Epithelial cell of prostate (primary cell): ENCODE results near the gene ABCF2.

Experiments
- DNase-seq: peaks from one replicate; pipeline ENCODE4 v3.0.0-alpha.2; 2011; ENCODE audit warnings: low read depth, low spot score
- H3K27ac ChIP-seq: fragments of 450-650 bp; 2 replicates; pipeline ENCODE4 v1.5.1; 2017; ENCODE audit warnings: mild to moderate bottlenecking

Gene ABCF2

DNA sequence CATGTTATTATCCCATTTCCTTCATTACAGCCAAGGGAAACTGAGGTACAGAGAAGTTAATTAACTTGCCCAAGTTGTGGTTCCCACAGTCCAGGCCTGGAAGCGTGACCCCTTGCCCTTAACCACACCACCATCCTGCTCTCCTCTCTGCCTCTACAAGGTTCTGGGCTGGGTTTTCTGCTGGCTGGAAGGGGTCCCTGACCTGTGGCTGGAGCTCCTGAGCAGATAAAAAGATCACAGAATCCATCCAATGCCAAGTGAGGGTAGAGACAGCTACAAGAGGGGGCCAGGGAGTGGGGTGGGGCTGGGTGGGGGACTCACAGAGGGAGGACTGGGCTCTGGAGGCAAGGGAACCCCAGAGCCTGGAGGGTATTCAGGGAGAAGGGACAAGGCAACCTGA lies 49.7 kb downstream of the ABCF2 start:
- H3K27ac ChIP-seq: no peak overlapping the region
- no peak for DNase-seq

DNA sequence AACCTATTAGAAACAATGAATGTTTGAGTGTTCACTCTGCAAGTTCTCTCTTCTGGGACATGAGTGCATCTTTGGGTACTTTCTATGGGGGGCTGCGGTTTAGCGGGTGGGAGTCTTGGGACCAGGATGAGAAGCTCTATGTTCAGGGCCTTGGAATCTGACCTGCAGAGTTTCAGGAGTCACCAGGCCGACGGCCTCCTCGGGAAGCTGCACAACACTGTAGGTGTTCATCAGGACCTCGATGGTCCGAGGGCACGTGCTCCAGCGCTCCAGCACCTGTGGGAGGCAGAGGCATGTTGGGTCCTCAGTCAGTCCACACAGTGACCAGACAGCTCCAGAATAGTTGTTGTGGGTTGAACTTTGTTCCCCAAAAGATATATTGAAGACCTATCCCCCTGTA lies 50.6 kb downstream of the ABCF2 start:
- DNase-seq: no peak
- H3K27ac ChIP-seq: no peak overlapping the region

DNA sequence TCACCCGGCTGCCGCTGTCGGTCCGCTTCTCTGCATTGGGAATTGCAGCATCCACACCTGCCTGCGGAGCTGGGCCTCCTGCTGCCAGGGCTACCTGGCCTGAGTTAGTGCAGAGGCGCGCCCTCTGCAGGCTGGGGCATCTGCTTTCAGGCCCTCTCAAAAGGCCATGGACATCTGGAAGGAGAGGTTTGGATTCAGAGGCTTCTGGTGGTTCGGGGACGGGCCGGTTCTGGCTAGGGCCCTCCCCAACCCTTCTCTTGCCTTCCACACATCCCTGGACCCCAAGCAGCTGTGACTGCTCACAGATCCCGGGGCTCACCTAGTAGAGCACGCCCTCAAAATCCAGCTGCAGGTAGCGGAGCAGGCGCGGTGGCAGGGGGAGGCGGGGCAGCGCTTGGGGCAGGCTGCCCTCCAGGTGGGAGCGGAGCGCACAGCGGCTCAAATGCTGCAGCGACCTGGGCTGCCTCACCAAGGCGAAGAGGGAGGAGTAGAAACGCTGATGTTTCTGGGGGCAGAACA lies 51.2 kb downstream of the ABCF2 start:
- H3K27ac ChIP-seq: no peak overlapping the region
- no peak for DNase-seq

DNA sequence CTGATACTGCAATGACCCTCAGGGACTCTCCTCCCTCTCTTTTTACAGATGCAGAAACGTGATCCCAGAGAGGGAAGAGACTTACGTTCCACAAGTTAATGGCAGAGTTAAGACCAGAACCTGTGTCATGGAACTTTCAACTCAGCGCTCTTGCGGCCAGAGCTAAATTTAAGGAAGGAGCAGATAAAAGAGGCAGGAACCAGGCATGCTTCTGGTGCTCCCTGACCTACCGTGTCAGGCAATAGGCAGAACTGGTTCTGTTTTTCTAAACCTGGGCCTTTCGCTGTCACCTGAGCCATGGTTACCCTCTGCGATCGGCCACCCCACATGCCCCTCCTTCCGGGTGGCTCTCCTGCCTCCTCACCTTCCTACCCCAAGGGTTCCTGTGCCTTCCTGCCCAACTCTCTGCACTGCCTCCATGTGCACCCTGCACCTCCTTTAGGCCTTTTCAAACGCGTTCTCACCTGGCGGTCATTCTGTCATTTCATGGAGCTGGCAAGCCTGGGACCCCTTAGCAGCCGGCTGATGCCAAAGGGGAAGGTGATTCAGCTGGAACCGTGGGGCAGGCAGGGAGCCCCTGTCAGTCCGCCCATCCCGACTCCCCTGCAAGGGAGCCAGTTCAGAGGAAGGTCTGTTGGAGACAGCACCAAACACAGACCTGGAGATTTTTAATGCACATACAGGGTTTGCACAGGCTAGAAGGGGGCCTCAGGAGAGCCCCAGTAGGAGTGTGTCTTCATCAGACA lies 51.8 kb downstream of the ABCF2 start:
- no peak for DNase-seq
- no peak overlapping the region for H3K27ac ChIP-seq

DNA sequence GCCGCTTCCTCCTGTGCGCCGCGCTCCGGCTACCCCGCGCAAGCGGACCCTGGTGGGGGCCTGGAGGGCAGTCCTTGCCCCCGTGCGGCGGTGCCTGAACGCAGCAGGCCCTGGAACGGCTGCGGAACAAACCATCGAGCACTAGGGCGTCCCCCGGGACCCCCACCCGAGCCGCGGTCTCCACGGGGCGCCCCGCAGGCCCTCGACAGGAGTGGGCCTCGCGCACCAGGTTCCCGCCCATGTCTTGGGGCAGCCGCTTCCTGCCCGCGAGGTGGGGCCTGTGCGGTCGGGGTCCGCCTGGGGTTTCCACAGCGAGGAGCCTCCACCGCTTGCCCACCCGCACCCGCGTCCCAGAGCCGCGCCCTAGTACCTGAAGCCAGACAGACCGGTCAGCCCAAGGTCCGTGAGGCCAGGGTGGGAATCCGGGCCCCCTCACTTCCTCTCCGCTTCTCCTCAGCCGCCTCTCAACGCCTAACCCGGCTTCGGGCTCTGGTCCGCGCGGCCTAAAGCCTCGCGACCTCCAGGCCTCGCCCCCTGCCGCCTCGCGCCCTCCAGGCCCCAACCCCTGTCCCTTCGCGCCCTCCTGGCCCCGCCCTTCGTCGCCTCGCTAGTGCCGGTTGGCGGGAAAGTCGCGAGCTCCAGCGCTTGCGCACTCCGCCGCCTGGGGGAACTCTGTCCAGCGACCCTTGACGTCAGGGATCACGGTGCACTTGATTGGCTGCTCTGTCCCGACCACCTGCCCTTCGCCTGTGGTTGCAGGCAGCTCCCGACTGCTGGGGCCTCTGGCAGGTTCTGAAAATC lies 52.6 kb downstream of the ABCF2 start:
- no peak overlapping the region for H3K27ac ChIP-seq
- no peak for DNase-seq

DNA sequence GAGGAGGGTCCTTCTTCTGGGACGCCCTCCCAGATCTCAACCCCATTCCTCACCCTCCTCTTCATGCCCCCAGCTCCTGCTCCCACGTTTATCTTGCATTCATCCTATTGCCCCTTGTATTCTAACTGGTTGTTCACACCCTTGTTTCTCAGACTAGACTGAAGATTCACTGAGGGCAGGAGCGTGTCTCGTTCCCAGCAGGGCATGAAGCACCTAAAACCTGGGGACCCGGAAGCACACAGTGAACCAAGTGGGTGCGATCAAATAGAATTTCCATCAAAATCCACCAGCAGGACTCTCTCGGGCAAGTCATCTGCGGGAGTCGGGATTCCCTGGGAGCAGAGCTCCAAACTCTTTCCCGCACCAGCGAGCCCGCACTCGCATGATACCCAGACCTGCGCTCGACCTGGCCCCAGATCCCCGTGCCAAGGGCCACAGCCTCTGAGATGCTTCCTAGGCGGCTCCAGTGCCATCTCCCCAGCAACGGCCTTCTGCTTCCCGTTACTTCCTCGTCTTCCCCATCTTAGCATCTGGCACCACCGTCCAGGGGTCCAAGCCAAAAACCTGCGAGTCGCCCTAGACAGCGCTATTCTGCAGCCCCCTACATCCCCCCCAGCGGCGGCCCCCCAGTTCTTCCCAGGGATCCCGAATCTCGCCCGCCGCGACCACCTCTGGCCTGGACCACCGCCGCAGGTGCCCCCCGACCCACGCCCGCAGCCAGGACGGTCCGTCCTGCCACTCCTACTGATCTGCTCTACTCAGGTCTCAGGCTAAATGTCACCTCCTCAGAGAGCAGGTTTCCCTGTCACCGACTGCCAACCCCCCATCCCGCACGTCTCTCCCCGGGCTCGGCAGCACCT lies 53.4 kb downstream of the ABCF2 start:
- DNase-seq: no peak
- no peak overlapping the region for H3K27ac ChIP-seq

DNA sequence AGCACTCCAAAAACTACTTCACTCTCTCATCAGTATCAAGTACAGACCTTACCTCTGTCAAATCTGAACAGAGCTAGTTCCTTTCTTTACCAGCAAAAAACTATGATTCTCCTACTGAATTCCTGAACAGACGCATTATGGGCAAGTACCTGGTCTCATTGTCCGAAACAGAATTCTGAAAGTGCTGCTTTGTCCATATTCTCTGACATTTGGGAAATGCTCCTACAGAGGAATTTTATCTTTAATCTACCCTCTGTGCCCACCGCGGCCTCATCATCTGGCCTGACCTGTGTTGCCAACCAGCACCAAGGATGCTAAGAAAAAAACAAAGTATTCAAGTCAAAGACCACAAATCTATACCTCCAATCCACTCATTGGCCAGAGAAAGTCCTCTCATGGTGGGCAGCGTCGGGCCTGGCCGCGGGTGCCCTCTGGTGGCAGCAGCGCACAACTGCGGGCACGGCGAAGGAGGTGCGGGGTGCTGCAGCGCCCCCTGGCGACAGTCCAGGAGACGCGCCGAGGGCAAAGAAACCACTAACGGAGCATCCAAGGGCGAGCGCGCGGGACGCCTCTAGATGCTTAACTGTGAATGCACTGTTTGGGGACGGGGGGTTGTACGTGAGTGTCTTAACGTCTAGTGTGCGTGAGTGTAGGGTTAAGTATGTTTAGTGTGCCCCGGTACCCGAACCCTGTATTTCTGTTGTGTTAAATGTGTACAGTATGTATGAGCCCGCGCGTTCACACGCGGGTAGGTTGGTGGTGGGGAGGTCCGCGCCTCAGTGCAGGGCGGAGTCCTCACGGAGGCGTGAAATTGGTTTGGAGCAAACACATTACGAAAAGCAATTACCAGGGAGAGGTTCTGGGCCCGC lies 54.5 kb downstream of the ABCF2 start:
- no peak for DNase-seq
- no peak overlapping the region for H3K27ac ChIP-seq

DNA sequence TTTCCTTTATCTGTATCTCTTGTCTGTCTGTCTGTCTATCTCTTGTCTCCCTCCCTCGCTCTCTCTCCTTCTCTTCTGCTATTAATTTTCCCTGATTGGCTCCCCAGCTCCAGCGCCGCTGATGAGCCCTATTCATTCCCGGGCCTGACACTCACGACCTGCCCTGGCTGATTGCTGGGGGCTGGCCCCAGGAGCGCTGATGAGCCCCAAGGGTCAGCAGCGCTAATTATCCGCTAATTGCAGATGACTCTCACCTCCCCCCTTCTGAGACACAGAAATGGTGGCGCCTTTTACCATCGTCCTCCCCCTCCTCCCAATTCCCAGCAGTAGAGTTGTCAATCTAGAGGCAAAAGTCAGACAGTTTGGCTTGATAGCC lies 58.2 kb downstream of the ABCF2 start:
- DNase-seq: no peak
- H3K27ac ChIP-seq: no peak overlapping the region

DNA sequence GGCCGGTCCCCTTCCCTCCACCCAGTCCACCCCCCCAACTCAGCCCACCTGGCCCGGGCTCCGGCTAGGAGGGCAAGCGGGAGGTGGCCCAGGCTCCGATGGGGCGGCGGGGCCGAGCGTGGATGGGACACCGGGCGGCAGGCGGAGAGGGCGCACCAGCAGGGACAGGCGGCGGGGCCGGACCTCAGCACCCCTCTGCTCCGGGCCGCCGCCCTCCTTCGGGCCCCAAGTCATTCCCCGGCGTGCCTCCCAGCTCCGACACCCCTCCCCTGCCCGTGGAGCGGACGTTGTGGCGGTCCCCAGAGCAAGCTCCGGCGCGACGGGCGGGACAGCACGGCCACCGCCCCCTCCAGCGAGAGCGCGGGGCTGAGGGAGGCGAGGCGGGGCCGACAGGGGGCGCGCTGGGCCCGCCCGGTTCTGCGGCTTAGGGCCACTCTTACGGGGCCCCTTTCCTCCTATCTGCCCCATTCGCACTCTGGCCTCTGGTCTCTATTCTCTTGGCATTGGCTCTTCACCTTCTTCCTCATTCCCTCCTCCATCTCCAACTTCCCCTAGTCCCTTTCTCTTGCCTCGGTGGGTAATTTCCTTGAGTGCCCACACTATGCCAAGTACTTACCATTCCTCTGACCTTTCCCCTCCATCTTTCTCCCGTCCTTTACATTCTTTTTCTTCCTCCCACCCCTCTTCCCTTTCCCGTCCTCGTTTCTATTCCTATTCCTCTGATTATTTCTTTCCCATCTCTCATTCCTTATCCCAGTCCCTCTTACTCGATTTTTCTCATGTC lies 58.8 kb downstream of the ABCF2 start:
- DNase-seq: no peak
- H3K27ac ChIP-seq: no peak overlapping the region

DNA sequence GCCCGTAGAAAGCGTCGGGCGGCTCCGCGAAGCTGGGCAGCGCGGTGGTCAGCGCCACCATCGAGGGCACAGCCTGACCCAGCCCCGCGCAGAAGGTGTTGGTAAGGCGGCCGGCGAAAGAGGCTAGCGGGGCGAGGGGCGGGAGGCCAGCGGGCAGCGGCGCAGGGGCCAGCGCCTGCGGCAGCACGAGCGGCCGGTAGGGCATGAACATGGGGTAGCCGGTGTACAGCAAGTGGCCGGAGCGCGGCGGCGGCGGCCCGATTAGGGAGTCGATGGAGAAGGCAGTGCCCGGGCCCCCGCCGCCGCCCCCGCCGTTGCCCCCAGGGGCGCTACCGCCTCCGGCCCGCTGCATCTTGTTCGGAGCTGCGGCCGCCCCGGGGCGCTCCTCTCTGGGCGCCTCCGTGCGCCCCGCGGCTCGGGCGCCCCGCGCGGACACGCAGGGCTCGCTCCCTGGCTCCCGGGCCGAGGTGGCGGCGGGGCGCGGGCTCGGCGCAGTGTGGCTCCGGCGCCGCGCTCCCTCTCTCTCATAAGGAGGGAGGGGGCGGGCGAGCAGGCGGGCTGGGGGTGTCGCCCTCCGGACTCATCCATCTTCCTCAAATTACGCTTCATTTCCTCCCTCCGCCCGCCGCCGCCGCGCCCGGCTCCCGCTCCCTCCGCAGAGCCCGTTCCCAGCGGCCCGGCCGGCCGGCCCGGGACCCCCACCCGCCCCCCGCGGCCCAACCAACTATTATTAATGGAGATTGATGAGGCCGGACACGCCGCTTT lies 59.6 kb downstream of the ABCF2 start, which contains the start of gene GBX1:
TSS of gene GBX1 (minus strand) at position 498 of the 765 bp plus-strand sequence. CDS start at position 352, 146 bp downstream.
- no peak within 1 kb of the TSS for H3K27ac ChIP-seq
- DNase-seq: no peak

DNA sequence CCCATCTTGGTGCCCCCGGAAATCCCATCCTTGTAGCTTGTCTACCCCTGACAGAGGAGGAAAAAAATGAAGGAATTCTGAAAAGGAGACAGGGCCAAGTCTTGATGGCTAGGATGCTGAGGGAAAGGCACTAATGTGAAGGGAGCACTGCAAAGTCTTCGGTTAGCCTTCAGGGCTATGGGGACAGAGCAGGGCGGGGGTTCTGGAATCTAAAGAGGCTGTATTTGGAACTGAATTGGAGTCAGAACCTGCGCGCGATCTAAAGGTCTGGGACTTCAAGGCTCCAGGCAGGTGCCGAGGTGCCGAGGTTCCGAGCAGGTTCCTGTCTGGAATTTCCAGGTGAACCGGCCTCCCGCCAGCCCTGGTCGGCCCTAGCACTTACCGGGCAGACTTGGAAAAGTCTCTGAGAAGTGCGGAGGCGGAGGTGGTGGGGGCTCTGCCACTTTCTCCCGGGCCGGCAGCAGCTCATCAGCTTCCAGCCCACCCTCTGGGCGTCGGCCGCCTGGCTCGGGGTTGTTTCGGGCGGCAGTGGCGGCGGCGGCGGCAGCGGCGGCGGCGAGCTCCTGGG lies 60.3 kb downstream of the ABCF2 start:
- no peak for DNase-seq
- no peak overlapping the region for H3K27ac ChIP-seq
